ENCODE data around the gene MRPS14.

The MRPS14 gene

DNA sequence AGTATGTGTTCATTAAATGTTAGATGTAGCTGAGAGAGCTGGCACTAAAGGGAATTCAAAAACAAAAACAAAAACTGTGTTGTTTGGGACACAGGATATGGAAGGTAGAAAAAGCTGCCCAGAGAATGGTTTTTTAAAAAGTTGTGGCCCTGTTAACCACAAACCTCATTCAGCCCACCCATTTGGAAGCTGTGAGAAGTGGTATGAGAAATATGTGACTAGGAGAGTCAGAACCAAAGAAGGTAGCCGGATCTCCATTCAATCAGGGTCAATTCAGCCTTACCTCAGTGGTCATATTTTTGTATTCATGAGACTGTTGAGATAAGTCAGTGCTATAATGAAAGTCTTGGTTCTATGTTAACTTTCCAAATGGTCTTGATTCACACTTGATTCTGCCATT is 53.2 kb downstream of the MRPS14 start:
- TF ChIP-seq, protein P1, sequence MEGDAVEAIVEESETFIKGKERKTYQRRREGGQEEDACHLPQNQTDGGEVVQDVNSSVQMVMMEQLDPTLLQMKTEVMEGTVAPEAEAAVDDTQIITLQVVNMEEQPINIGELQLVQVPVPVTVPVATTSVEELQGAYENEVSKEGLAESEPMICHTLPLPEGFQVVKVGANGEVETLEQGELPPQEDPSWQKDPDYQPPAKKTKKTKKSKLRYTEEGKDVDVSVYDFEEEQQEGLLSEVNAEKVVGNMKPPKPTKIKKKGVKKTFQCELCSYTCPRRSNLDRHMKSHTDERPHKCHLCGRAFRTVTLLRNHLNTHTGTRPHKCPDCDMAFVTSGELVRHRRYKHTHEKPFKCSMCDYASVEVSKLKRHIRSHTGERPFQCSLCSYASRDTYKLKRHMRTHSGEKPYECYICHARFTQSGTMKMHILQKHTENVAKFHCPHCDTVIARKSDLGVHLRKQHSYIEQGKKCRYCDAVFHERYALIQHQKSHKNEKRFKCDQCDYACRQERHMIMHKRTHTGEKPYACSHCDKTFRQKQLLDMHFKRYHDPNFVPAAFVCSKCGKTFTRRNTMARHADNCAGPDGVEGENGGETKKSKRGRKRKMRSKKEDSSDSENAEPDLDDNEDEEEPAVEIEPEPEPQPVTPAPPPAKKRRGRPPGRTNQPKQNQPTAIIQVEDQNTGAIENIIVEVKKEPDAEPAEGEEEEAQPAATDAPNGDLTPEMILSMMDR (conservative IDR thresholded peaks at IDR 0.05) = no peak
- TF ChIP-seq ZFX (IDR thresholded peaks at IDR 0.05) = no peak
- H3K27ac ChIP-seq = no peak overlapping the region

DNA sequence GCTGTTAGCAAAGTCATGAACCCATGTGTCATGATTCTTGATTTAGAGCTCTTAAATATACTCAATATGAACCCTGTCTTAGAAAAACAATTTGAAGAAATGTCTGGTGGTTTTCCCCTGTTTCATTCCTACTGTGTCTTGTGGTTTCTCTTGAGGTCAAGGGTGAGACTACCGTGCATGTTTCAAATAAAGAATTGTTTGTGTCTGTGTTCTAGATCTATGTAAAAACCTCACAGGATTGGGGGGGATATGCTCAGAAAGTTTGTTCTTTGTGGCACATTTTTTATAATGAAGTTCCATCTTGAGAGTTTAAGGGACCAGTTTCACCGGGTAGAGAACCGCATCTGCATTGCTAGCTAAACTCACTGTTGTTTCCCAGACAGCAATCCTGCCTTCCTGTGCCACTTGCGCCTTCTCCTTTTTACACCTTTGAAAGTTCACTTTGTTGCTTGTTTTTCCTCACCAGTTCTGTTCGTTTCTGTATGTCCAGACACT is 54.4 kb downstream of the MRPS14 start:
- TF ChIP-seq ZFX (IDR thresholded peaks at IDR 0.05) = no peak
- TF ChIP-seq, protein P1 (conservative IDR thresholded peaks at IDR 0.05) = no peak
- no peak overlapping the region for H3K27ac ChIP-seq

DNA sequence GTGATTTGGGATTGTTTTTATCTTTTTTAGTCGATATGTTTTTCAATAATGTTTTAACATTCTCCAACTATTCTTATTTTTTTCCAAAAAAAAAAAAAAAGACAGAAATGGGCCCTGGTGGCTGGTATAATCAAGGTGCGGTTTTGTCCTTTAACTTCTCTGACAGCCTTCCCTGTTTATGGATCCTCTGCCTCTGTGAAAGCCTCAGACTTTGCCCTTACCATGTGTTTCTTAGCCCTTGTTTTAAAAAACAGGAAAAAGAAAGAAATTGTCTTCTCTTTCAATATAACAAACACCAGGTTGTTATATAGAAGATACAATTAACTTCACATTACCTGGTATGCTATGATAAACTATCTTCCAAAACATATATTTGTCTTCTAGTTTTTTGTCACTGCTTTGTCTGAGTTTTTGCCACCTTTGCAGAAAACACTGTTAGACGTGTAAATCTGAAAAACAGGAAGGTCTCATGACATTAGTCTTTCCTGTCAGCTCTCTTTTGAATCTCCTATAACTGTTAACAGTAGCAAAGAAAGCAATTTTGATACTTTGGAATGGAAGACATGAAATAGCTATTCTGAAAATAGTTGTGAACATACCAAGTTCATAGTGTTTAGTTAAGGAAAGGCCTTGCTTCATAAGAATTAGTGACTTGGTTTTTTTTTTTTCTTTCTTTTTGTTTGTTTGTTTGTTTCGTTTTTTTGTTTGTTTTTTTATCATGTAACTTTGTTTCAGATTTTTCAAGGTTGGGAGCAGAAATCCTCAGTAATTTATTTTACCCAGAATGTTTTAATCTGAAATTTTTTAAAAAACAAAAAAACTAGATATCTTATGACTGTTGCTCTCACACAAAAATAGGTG is 55.1 kb downstream of the MRPS14 start:
- H3K27ac ChIP-seq = no peak overlapping the region
- TF ChIP-seq ZFX (IDR thresholded peaks at IDR 0.05) = no peak
- TF ChIP-seq, protein P1 (conservative IDR thresholded peaks at IDR 0.05) = no peak

DNA sequence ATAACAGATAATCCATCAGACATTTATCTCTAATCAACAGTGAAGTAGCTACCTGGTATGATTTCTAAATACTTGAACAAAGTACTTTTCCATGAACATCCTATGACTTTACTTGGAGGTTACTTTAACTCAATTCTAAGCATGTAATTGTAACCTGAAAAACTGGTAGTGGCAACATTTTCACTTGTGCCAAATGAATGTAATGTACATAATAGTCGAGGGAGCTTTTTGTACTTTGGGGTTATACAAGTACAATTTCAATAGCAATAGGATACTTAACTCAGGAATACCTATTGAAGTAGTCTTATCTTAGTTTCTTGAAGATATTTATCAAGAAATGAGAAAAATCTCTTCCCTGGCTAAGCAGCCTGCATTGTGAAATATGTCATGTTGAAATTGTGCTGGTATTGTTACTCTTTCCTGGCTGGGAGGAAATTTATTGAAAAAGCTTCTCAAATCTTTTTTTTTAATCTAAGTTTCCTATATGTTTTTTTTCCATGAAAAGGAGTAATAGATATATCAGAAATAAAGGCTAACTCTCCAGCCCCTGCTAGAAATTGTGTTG is 57.1 kb downstream of the MRPS14 start:
- TF ChIP-seq, protein P1 (conservative IDR thresholded peaks at IDR 0.05) = no peak
- TF ChIP-seq ZFX (IDR thresholded peaks at IDR 0.05) = no peak
- peak overlapping the region; percentile 60; the same call in 1 of the 2 replicates for H3K27ac ChIP-seq

DNA sequence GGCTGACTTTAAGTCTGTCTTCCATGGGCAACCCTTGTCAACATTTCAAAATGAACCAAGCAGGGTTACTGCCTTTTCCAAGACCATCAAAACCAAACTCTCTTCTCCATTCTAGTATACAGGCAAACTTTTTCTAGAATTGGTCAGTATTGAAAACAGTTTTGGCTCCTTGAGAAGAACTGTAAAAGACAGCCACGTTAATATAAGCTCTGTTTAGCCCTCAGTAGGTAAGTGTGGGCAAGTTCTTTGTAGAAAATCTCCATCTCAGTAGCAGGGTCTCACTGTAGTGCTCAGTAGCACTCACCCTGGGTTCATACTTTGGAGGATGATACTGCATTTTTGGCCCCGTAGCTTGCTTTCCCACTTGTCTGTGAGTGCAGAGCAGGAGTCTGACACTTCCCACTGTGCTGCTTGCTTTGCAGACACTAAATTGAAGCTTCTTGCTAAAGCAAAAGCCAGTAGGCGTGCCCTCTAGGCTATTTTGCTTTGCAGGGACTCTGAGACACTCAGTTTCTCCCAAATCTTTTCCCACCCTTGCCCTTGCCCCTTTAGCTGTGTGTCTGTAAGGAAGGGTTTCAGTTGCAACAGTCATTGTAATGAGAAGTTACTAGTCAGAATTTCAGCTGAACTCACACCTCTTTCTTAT is 57.7 kb downstream of the MRPS14 start:
- peak overlapping the region; percentile 60; the same call in 1 of the 2 replicates for H3K27ac ChIP-seq
- TF ChIP-seq, protein P1 (conservative IDR thresholded peaks at IDR 0.05) = no peak
- no peak for TF ChIP-seq ZFX (IDR thresholded peaks at IDR 0.05)

DNA sequence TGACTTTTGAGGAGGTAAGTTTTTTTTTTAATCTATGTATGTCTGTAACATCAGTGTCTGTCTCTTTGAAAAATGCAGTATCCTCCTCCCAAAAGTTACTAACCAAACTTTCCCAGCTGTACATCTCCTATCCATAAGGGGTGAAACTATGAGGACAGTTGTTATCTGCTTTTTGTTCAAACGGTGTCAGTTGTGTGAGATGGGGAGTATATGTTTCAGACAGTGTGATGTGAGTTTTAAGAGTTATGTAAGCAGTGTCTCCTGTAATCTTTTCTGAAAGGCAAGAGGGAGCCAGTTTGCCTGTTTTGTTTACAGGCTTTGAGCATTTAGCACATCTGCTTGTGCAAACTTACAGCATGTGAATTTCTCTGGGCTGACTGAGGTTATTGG is 58.3 kb downstream of the MRPS14 start:
- TF ChIP-seq, protein P1 (conservative IDR thresholded peaks at IDR 0.05) = no peak
- TF ChIP-seq ZFX (IDR thresholded peaks at IDR 0.05) = no peak
- H3K27ac ChIP-seq = no peak overlapping the region; the same call in 1 of the 2 replicates

Measured in C4-2B (cell line).